Measurements from ENCODE around the gene TESK2. TPM values are rescaled to one million over a fixed set of nuclear protein-coding genes. Genes with fewer than 3 reads are reported as not detected.
"Not testable (repeated sequence)": the region's sequence is repeated elsewhere in the genome, so short reads cannot be mapped to it uniquely, and the experiment has no call there.

TESK2 gene
- polyA plus RNA-seq, 3 donors: 3.9 to 13.1 (median 4.1) TPM

DNA sequence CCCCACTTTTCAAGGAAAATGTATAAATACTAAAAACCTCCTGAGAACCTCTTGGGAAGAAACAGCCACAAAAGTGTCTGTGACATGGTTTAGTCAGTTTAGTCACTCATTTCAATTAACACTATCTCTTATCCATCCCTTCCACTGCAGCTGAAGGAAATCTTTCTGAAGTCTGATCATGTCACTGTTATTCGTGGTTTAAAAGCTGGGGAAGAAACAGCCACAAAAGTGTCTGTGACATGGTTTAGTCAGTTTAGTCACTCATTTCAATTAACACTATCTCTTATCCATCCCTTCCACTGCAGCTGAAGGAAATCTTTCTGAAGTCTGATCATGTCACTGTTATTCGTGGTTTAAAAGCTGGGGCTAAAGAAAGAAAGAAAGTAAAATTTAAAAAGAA is 32.6 kb upstream of the TESK2 start:
- peaks cover 19 to 28% of the 10 kb centered on the region in 2 donors for H3K4me1 ChIP-seq (ENCODE audit: control insufficient read depth in 1 of 2, insufficient read depth in 2 of 2, low read length in 2 of 2)
- H3K9me3 Mint-ChIP-seq; H3K27me3 ChIP-seq (ENCODE audit: control insufficient read depth in 2 of 2, insufficient read depth in 2 of 2, low read length in 2 of 2); H3K27ac Mint-ChIP-seq; H3K4me3 Mint-ChIP-seq; H3K4me3 ChIP-seq (replicated peaks in 1 of 3; ENCODE audit: low read depth in 2 of 3, low read length in 3 of 3); H3K9ac ChIP-seq (ENCODE audit: insufficient read depth, low read length, poor library complexity, severe bottlenecking); intact Hi-C loops (cut with micrococcal nuclease); DNase-seq; H3K27ac ChIP-seq (ENCODE audit: low read depth in 1 of 2, low read length in 2 of 2); H3K36me3 ChIP-seq (replicated peaks in 1 of 2; ENCODE audit: control insufficient read depth in 1 of 2, insufficient read depth in 2 of 2, low read length in 2 of 2); H3K36me3 Mint-ChIP-seq; H3K9me3 ChIP-seq (replicated peaks in 1 of 2; ENCODE audit: control insufficient read depth in 1 of 2, insufficient read depth in 1 of 2, low read length in 2 of 2); H3K4me2 ChIP-seq (replicated peaks; ENCODE audit: extremely low read depth, low read length, poor library complexity, severe bottlenecking); H2AFZ ChIP-seq (ENCODE audit: insufficient read depth, low read depth, low read length, poor library complexity, severe bottlenecking): not testable (repeated sequence)
- no CpG with 5 or more reads among the region's 2 CpGs for WGBS (ENCODE audit: insufficient coverage)
- Mint-ChIP-seq H3K4me1 (peaks cover 41% of the 10 kb centered on the region), H3K27me3 (ENCODE audit: low read depth in 3 of 3) (peaks cover 1 to 15% (median 4%) of the 10 kb centered on the region in 3 donors)
- H4K20me1 ChIP-seq (ENCODE audit: insufficient read depth, low read length): peaks cover 16% of the 10 kb centered on the region
- H3K79me2 ChIP-seq (ENCODE audit: insufficient read depth, low read length): peaks cover 29% of the 10 kb centered on the region

DNA sequence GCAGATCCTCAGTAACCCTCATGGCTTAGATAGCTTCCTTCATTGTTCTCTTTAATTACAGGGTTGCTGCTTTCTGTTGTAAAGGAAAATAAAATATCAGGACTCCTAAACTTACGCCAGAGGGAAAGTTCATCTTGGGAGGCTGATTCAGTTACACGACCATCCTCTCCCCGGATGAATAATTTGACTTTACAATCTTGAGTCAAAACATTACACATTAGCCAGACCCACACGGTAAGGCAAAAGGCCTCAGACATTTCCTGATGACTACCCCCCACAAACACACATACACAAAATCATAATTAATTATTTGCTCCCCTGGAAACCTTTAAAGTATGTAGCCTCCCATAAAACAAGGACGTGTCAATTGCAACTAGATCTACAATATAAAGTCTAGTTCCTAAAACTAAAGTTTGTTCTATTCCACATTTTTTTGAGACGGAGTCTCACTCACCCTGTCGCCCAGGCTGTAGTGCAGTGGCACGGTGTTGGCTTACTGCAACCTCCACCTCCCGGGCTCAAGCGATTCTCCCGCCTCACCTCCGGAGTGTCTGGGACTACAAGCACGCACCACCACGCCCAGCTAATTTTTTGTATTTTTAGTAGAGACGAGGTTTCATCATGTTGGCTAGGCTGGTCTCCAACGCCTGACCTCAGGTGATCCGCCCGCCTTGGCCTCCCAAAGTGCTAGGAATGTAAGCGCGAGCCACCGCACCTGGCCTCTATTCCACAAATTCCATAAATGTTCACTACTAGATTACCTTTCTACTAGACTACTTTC is 31.6 kb upstream of the TESK2 start:
- Histone ChIP-seq H4K20me1 (ENCODE audit: insufficient read depth, low read length) (peaks cover 23% of the 10 kb centered on the region), H3K27me3 (ENCODE audit: control insufficient read depth in 2 of 2, insufficient read depth in 2 of 2, low read length in 2 of 2) (no peaks in the 10 kb centered on the region), H3K4me2 (replicated peaks; ENCODE audit: extremely low read depth, low read length, poor library complexity, severe bottlenecking) (peak overlapping the region; percentile 90), H3K36me3 (replicated peaks in 1 of 2; ENCODE audit: control insufficient read depth in 1 of 2, insufficient read depth in 2 of 2, low read length in 2 of 2) (peaks cover 4 to 13% of the 10 kb centered on the region in 2 donors), H2AFZ (ENCODE audit: insufficient read depth, low read depth, low read length, poor library complexity, severe bottlenecking) (peak overlapping the region; percentile 87), H3K9me3 (replicated peaks in 1 of 2; ENCODE audit: control insufficient read depth in 1 of 2, insufficient read depth in 1 of 2, low read length in 2 of 2) (no peaks in the 10 kb centered on the region), H3K27ac (ENCODE audit: low read depth in 1 of 2, low read length in 2 of 2) (peak overlapping the region; percentile 87 to 89), H3K4me3 (replicated peaks in 1 of 3; ENCODE audit: low read depth in 2 of 3, low read length in 3 of 3) (peak overlapping the region; percentile 68 to 92 (median 71)), H3K4me1 (ENCODE audit: control insufficient read depth in 1 of 2, insufficient read depth in 2 of 2, low read length in 2 of 2) (peaks cover 19 to 28% of the 10 kb centered on the region in 2 donors), H3K79me2 (ENCODE audit: insufficient read depth, low read length) (peaks cover 30% of the 10 kb centered on the region), H3K9ac (ENCODE audit: insufficient read depth, low read length, poor library complexity, severe bottlenecking) (peak overlapping the region; percentile 86)
- 73% methylated on average over 15 of the region's 21 CpGs for WGBS (ENCODE audit: insufficient coverage)
- TF ChIP-seq, protein P1, sequence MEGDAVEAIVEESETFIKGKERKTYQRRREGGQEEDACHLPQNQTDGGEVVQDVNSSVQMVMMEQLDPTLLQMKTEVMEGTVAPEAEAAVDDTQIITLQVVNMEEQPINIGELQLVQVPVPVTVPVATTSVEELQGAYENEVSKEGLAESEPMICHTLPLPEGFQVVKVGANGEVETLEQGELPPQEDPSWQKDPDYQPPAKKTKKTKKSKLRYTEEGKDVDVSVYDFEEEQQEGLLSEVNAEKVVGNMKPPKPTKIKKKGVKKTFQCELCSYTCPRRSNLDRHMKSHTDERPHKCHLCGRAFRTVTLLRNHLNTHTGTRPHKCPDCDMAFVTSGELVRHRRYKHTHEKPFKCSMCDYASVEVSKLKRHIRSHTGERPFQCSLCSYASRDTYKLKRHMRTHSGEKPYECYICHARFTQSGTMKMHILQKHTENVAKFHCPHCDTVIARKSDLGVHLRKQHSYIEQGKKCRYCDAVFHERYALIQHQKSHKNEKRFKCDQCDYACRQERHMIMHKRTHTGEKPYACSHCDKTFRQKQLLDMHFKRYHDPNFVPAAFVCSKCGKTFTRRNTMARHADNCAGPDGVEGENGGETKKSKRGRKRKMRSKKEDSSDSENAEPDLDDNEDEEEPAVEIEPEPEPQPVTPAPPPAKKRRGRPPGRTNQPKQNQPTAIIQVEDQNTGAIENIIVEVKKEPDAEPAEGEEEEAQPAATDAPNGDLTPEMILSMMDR (IDR thresholded peaks at IDR 0.05): no peak
- H3K4me1 Mint-ChIP-seq: peaks cover 40% of the 10 kb centered on the region
- intact Hi-C loops (cut with micrococcal nuclease): no loop called here
- peaks cover 5 to 13% of the 10 kb centered on the region in 2 donors for H3K36me3 Mint-ChIP-seq
- H3K4me3 Mint-ChIP-seq: peak overlapping the region; percentile 91 to 96
- H3K9me3 Mint-ChIP-seq: peaks cover 0 to 2% (median 0%) of the 10 kb centered on the region in 7 donors
- peak overlapping the region; percentile 94 to 99 (median 96) for H3K27ac Mint-ChIP-seq
- H3K27me3 Mint-ChIP-seq (ENCODE audit: low read depth in 3 of 3): peaks cover 1 to 12% (median 4%) of the 10 kb centered on the region in 3 donors
- peak in 1 of 3 donors; percentile 29 for DNase-seq

Measured in CD14-positive monocyte (primary cell).